Measurements from ENCODE around the gene B3GNT4.
A peak's percentile ranks its signal among the peaks of the same experiment; 100 is the strongest.
"Not testable (repeated sequence)": the region's sequence is repeated elsewhere in the genome, so short reads cannot be mapped to it uniquely, and the experiment has no call there.

Gene B3GNT4

DNA sequence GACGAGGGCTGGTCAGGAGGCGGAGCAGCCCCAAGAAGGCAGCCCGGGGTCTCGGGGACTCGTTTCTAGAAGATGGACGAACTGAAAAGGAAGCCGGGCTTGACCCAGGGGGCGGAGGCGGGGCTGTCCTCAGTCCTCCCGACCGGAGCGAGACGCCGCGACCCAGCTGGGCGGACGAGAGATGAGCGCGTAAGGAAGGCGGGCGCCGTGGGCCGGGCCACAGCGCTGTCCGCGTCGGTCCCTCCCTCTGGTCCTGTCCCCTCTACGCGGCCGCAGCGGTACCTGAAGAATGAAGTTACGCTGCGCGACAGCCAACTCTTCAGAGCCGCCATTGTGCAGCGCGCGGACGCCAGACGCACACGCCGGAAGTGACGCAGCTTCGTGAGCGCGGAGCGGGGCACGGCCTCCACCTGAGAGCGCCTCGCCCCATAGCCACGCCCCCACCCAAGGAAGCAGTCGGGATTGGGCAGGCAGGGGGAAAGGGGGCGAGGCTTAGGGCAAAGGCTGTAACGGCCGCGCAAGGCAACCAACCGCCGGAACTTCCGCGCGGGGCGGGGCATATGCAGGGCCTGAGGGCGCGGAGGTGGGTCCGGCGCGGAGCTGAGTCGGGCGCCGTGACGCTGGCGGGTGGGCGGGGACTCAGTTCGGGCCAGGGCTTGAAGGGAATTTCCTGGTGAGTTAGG, 22.3 kb downstream of the B3GNT4 start, which contains the start of gene DIABLO:
Gene DIABLO (minus strand): TSS at position 370 of the 683 bp plus-strand sequence. CDS start 38 bp downstream, at position 332.
- DNase-seq, result peak; percentile 100

DNA sequence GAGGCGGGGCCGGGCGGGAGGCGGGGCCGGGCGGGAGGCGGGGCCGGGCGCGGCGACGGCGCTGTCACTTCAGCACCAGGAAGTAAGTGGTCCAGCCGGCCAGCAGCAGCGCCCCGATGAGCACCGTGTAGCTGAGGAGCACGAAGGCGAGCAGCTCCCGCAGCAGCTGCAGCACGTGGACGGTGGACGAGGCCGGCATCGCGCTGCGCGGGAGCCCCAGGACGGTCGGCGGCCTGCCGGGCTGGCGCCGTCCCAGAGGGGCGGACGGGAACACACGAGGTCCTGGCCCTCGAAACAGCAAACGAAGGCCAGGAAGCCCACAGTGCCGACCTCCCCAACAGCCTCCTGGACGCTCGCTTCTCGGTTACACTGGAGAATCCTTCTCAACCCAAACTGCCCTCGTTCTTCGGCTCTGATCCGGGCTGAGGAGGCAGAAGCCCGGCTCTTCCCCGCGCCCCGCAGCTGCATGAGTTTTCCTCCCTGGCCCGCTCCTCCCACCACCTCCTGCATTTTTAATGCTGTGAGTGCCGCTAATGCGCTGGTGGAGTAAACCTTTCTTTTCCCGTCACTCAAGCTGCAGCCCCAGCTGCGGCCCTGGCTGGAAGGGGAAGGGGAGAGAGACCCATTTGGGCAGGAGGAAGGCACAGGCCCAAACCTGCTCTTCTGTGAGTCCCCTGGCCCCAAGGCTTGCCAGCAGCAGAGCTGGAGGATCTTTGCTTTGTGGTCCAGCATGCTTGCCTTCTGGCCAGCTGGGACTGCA, 23.0 kb downstream of the B3GNT4 start:
- DNase-seq, result no peak

DNA sequence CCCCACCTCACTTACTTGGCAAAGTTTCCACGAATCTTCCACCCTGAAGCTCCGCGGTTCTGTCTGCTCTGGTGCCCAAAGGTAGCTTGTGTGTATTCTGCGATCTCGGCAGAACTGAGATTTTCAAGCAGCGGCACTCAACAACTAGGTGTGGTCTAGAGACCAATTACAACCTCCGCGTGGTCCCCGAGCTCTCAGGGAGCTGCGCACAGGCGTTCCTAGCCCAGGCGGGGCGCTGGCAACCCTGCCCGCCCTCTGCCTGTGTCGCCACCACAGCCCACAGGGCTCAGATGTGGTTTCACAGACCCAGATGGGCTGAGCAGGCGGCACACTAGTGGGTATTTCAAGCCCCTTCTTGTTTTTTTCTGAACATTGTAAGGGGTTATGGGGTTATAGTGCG, 23.8 kb downstream of the B3GNT4 start:
- DNase-seq, result no peak

DNA sequence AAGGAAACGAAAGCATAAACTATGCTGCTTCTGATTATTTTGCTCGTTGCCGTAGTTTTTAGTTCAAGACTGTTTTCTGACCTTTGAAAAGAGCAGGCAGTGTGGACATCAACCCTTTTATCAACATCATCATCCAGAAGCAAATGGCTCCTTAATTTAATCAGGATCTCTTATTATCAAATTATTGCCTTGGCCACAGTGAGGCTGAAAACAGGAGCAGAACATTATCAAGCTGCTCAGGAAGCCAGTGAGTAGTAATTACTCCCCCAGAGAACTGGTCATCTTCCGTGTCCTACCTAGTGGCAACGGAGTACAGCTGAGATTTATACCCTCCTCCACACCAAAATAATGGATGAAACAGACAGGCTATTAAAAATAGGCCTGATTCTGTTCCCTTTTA, 24.6 kb downstream of the B3GNT4 start:
- DNase-seq, result no peak

DNA sequence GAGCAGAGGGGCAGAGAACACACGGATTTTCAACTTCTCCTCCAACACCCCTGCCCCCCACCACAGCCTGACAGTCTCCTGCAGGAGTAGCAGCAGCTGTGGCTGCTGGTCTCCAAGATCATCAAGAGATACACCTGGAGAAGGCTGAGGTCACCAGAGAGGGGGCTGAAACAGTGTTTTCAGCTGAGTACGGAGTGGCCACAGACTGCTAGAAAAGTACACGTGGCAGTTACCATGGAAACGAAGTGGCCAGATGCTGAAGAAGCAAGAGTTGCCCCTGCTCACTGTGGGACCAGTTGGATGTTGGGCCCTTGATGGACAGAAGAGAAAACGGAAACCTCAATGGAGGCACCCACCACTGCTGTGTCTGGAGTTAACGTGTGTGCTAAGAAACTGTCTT, 27.3 kb downstream of the B3GNT4 start:
- DNase-seq, result no peak

DNA sequence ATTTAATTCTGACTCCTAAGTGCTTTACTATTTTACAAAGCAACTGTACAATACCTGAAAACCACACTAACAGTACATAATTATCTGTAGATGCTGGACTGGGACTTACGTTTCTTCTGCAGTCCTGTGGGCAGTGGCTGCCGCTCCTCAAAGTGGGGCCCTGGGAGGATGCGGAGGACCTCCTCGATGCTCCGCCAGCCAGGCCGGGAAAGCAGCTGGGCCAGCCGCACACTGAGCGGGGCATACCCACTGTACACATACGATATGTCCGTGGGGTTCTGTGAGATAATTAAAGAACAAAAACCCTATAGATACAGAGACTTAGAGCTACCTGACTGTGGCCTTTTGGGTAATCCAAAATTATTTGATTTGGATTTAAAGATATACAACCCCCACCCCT, 29.2 kb downstream of the B3GNT4 start:
- DNase-seq, result no peak

DNA sequence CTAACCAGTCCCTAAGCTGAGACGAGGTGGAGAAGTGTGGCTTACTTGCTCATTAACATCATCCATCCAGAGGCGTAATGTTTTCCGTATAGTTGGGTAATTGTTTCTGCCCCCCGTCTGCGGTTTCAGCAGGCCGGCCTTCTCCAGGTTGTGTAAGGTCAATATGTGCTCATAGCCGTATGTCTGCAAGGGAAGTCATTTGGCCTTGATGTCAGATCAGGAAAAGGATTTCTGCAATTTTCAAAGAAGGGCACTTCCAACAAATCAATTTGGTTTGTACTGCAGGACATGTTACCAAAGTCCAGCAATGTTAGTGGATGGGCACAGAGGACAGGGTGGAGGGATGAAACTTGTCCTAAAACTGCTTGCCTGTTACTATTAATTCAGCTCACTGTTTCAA, 32.2 kb downstream of the B3GNT4 start:
- DNase-seq, result no peak

DNA sequence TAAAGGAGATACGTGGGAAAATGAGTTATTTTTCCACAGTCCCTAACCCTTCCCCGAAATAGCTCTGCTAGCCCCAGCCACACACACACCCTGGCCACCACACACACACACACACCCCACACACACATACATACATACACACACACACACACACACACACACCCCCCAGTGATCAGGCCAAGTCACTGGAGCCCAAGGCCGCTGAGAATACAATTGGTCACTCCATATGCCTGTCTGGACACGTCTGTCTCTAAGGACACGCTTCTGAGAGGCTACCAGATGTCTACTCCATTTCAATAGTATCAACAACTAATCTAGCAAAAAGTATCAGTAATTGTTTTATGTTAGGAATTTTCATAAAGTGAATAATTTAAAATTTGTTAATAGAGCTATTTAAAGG, 35.4 kb downstream of the B3GNT4 start:
- DNase-seq, result no peak

DNA sequence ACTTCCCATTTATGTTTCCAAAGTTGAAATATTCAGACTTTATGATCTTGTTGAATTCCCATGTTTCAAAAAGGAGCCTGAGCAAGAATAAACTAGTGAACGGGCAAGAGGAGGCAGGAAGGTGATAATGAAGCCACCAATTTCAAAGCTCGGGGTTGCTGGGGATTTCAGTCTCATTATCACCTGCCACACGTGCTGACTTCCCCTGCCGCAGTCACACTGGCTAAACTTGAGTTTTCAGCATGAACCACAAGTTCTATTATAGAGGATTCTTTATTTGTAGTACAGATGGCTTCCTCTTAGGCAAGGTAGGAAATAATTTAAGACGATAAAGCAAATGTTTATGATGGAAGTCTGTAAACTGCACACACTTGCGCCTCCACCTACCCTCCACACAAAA, 40.5 kb downstream of the B3GNT4 start:
- no peak for DNase-seq

DNA sequence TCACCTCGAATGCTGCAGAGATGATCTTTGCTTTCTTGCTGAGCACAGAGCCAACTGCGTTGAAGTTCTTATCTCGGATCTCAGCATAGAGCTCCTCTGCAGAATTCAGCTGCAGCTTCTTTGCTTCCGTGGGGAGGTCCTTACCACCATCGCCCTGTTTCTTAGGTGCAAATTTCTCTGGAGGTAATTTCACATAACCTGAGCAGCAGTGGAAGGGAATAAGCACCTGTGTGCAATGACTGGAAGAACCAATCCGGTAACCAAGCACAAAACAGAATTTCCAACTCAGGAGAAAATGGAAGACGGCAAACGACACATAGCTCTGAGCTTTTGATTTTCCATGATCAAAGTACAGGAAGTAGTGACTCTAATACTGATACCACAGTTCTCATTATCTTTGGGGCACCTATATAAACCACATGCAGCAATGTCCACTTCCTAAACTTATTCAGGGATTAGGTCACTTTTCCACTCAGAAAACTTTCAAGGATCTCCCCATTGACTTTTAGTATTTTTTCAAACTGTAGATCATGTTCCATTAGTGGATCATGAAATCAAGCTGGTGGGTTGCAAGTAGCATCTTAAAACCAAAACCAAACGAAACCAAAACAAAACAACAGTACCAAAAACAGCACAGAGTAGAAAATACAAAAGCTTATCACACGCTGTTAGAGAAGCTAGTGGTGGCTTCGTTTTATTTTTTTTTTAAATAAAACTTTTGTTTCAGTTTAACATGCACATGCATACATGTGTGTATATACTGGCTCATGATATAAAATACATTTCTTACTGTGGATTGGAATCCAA, 41.3 kb downstream of the B3GNT4 start:
- peak; percentile 12 for DNase-seq

DNA sequence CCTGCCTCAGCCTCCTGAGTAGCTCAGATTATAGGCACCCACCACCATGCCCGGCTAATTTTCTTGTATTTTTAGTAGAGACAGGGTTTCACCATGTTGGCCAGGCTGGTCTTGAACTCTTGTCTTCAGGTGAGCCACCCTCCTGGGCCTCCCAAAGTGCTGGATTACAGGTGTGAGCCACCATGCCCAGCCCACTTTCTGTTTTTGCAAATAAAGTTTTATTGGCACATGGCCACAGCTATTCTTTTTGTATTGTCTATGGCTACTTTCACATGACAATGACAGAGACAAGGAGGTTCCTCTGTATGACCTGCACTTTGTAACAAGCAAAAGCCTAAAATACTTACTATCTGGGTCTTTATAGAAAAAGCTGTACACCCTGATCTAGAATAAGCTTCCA, 42.0 kb downstream of the B3GNT4 start:
- DNase-seq, result no peak

DNA sequence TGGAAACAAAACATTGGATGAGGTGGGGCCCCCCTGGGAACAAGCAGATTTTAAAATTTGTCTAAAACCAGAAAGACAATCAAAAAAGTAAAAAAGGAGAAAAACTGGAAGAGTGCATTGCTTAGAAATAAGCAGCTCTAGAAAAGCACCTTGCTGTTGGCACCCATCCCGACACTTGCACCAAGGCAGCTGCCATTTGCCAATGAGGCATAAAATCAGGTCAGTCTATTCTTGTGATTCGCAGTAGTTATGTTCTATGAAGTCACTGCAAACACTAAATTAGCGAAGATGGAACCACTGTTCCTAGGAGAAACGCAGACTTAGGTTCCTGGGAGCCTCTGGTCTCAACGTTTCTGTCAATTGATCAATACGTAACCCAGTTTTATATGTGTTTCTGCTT, 46.5 kb downstream of the B3GNT4 start:
- DNase-seq, result no peak

DNA sequence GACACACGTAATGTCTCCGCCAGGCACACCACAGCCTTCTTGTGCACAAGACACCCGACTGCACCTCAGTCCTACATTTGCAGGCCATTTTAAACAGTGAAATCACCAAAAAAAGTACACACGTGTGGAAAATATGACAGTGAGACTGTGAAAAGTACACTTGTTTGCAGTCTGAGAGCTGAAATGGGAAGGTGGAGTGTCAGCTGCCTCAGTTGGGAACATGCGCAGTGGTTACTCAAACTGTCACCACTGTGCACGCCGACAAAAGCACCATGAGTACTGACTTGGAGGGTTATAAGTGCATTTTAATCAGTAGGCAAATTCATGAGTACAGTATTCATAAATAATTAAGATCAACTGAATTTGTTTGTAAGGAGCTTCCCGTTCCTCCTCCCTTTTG, 47.0 kb downstream of the B3GNT4 start:
- DNase-seq, result no peak

DNA sequence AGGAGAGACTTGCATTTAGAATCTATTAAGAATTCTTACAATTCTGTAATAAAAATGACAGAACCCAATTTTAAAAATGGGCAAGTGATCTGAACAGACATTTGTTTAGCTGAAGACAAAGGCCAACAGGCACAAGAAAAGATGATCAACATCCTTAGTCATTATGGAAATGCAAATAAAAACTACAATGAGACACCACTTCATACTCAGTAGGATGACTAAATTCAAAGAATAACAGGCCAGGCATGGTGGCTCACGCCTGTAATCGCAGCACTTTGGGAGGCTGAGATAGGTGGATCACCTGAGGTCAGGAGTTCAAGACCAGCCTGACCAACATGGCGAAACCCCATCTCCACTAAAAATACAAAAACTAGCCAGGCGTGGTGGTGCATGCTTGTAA, 55.0 kb downstream of the B3GNT4 start:
- DNase-seq, result not testable (repeated sequence)

Data from effector CD4-positive, alpha-beta T cell (primary cell).